EL (cell line): ENCODE data around the gene ASB13.

Experiments
- DNase-seq: peaks from one replicate; pipeline ENCODE4 v3.0.0-alpha.2; 2016

The ASB13 gene, protein sequence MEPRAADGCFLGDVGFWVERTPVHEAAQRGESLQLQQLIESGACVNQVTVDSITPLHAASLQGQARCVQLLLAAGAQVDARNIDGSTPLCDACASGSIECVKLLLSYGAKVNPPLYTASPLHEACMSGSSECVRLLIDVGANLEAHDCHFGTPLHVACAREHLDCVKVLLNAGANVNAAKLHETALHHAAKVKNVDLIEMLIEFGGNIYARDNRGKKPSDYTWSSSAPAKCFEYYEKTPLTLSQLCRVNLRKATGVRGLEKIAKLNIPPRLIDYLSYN

GRCh38 chr10:5666008-5666840 is at the start of gene ASB13:
Gene ASB13, minus strand, starts transcription at chr10:5666595. Its CDS starts 44 bp downstream, at chr10:5666551.
- peak; percentile 54 for DNase-seq

DNA sequence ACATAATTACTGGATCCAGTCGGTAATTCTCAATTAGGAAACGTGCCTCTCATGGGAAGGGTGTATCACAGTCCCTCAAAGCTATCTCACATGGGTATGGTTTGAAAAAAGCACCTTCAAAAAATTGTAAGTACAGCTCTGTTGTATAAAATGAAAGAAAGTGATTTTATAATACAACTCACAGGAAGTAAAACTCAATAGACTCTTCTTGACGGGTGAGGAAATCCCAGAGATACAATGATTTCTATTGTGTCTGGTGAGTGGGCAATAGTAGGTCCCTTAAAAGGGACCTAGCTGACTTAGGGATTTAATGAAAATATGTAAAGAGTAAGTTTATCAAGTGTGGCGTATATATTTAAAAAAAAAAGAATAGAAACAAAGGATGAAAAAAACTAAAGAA is 45.2 kb upstream of the ASB13 start:
- no peak for DNase-seq

DNA sequence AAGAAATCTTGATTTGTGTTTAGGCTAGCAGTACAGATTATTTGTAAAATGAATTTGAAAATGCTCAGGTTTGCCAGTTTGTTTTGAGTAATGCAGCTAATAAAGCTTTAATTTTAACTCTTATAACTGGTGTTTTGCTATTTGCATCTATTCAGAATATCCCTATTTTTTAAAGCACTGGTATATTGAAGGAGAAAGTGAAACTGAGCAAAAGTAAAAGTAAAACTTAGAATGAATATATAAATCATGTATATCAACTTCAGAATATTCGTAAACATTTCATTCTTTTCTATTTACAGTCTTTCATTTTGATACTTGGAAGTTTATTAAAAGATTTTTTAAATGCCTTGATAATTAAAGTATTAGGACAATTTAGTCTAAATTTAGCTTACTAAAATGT is 44.5 kb upstream of the ASB13 start:
- DNase-seq = no peak

GRCh38 chr10:5709865-5710264 is 43.5 kb upstream of the ASB13 start:
- no peak for DNase-seq

- no peak for DNase-seq
Measured at GRCh38 chr10:5708356-5708755, 42.0 kb upstream of the ASB13 start.

DNA sequence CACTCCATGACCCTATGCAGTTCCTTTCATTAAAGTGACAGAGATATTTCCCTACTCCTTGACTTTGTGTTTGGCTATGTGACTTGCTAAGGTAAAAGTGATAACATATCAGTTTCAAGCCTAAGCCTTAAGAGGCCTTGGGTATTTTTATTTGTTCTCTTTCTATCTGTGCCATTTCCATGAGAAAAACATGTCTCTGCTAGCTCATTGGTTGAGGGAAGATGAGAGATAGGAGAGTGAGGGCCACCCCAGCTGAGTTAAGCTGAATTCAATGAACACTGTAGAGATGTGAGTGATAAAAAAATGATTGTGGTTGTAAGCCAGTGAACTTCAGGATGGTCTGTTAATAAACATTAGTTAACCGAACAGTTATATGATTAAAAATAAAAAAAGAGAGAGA is 31.7 kb upstream of the ASB13 start:
- DNase-seq = no peak

- no peak for DNase-seq
Measured at GRCh38 chr10:5697342-5697741, 30.9 kb upstream of the ASB13 start.

GRCh38 chr10:5694573-5694972 is 28.2 kb upstream of the ASB13 start:
- no peak for DNase-seq

DNA sequence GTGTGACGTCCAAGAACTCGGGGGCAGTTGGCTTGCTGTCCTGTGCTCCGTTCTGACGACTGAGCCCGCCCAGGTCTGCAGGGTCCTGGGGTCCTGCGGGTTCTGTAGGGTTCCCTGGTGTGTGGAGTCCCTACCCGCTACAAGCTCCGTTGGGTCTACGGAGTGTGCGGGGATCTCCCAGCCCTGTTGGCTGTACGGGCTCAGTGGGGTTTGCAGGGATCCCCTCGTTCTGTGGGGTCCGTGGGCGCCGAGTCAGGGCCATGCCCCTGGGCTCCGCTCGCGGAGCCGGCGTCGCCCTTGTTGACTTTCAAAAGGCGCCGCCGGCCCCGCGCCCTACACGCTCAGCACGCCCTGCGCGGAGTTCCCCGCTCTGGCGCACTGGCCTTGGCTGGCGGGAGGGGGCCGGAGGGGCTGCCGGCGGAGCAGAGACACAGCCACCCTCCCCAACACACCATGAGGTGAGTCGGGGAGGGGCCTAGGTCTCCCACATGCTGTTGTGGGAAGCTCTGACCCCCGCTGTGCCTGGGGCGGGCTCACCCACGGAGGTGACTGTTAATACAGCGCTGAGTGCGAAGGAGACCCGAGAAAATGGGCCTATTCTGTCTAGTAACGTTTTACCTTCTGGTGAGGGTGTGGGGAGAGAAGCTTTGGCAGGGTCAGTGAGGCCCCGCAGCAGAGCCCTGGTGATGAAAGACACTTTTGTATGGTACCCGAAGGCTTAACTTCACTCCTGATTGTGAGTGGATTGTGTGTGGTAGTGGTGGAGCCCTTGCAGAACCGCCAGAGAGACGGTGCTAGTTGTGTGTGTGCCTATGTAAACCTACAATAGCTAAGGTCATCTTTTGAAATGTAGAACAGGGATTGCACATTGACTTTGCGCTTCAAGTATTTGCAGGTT is 26.3 kb upstream of the ASB13 start:
- DNase-seq = no peak

DNA sequence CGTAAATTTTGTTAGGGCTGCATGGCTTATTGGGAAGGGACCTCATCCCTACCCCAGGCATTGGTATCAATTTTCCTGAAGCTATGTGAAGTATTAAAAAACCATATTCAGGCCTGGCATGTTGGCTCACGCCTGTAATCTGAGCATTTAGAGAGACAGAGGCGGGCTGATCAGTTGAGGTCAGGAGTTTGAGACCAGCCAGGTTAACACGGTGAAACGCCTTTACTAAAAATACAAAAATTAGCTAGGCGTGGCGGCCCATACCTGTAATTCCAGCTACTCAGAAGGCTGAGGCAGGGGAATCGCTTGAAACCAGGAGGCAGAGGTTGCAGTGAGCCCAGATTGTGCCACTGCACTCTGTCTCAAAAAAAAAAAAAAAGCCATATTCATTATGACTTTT is 25.4 kb upstream of the ASB13 start:
- DNase-seq = no peak

DNA sequence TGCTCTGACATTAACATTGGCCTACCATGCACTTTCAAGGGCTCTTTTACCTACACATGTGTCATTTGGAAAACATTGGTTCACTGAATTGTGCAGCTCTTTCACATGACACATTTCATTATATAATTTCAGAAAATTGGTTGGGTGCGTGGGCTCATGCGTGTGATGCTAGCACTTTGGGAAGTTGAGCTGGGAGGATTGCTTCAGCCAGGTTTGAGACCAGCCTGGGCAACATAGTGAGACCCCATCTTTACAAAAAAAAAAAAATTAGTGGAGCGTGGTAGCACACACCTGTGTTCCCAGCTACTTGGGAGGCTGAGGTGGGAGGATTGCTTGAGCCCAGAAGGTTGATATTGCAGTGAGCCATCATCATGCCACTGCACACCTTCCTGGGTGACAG is 22.2 kb upstream of the ASB13 start:
- no peak for DNase-seq

GRCh38 chr10:5685764-5686240 is 19.4 kb upstream of the ASB13 start:
- peak; percentile 47 for DNase-seq

GRCh38 chr10:5684971-5685763 is 18.8 kb upstream of the ASB13 start:
- peak; percentile 78 for DNase-seq

GRCh38 chr10:5684318-5684970 is 18.0 kb upstream of the ASB13 start, which contains the start of gene TASOR2:
Gene TASOR2, plus strand, starts transcription at chr10:5684838. Its CDS starts 35,805 bp downstream, at chr10:5720643.
- DNase-seq = peak; percentile 98

GRCh38 chr10:5683065-5683464 is 16.7 kb upstream of the ASB13 start:
- DNase-seq = no peak

- DNase-seq = no peak
Measured at GRCh38 chr10:5681930-5682329, 15.5 kb upstream of the ASB13 start.

GRCh38 chr10:5679606-5680005 is 13.2 kb upstream of the ASB13 start:
- DNase-seq = peak; percentile 47

DNA sequence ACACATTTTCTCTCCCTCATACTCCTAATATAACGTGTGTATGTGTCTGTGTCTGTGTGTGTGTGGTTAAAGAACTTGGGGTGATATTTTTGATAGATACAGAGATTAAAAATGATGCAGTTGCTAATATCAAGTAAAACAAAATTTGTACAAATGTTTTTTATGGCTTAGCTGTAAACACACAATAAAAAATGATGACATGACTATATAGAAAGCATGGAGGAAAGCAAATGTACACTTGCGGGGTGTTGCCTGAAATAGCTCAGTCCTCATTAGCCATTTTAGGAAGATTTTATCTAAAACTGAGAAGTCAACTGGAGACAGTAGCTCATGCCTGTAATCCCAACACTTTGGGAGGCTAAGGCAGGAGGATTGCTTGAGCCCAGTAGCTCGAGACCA is 12.6 kb upstream of the ASB13 start:
- no peak for DNase-seq

GRCh38 chr10:5678397-5679036 is 12.1 kb upstream of the ASB13 start:
- DNase-seq = no peak

DNA sequence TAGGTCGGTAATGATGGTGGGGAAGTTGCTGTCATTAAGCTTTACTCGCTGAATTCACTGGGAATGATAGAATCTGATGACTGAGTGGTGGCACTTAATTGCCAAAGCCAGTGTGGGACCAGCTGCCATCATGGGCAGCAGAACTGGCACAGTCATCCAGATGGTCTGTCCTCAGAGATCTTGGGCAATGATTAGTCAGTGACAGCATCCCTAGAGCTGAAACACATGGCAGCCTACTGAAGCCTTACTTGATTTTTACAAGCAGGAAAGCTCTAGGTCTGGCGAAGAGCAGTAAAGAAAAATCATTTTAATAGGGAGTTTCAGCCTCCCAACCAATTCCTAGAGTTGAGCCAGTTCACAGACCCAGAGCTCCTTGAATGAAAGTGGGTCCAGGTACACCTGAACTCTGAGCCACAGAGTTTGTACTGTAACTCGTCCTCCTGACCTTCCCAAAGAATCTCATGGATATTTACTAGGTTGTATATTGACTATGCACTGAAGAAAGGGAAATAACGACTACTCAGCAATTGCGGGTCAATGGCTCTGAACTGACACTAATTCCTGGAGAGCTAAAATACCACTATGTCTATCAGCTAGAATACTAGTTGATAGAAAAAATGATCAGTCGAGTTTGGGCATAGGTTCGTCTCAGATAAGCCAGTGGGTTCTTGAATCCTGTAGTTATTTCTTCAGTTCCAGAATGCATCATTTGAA is 4.4 kb upstream of the ASB13 start:
- no peak for DNase-seq
